HEK293 (cell line): Measurements from ENCODE around the gene ANKFN1.

Source experiments
- CTCF ChIA-PET: fragments of 350-600 bp; formaldehyde crosslinking; extraction: SDS; loops from one replicate; lab custom pipeline; 2021; ENCODE audit warnings: antibody characterized with exemption; lab: Yijun Ruan, JAX
- POLR2A ChIA-PET: fragments of 300-600 bp; formaldehyde crosslinking; extraction: SDS; loops from one replicate; lab custom pipeline; 2020; ENCODE audit warnings: antibody characterized with exemption, inconsistent platforms; lab: Yijun Ruan, JAX
- H3K27ac ChIP-seq: fragments of 200-500 bp; sonication (Bioruptor generic); 2 replicates; pipeline ENCODE4 v1.5.1; 2014; ENCODE audit warnings: low read depth, low read length, control low read depth, inconsistent platforms; ENCODE audit errors: extremely low read depth
- H3K36me3 ChIP-seq, 2 experiments: fragments of 200-500 bp in 1 of 2; sonication (Bioruptor generic) in 1 of 2; 1 replicate in 1 of 2; 2 replicates in 1 of 2; pipeline ENCODE4 v1.5.1; 2014 to 2017; ENCODE audit warnings: inconsistent platforms in 2 of 2, low read length in 2 of 2; ENCODE audit not compliant: control insufficient read depth in 2 of 2, insufficient read depth in 1 of 2
- H3K4me1 ChIP-seq: fragments of 200-500 bp; sonication (Bioruptor generic); 2 replicates; pipeline ENCODE4 v1.5.1; 2014; ENCODE audit warnings: mild to moderate bottlenecking, low read length, inconsistent platforms; ENCODE audit not compliant: control insufficient read depth, insufficient read depth
- H3K4me3 ChIP-seq: 2 replicates; pipeline ENCODE4 v1.5.1; 2011; ENCODE audit warnings: low read depth, mild to moderate bottlenecking, control low read depth, low read length, moderate library complexity
- H3K9me3 ChIP-seq: fragments of 200-500 bp; sonication (Bioruptor generic); 2 replicates; pipeline ENCODE4 v1.5.1; 2014; ENCODE audit warnings: low read depth, low read length, inconsistent platforms; ENCODE audit not compliant: control insufficient read depth, insufficient read depth
- HOXA7 ChIP-seq: sonication (generic); formaldehyde crosslinking; IDR thresholded peaks from 2 replicates; pipeline ENCODE4 v1.8.1; 2022; ENCODE audit warnings: missing genetic modification reagents, borderline replicate concordance
- KLF1 ChIP-seq: fragments of 450-650 bp; formaldehyde crosslinking; IDR thresholded peaks from 2 replicates; pipeline ENCODE4 v1.5.1; 2016; ENCODE audit warnings: missing biosample characterization, missing genetic modification characterization
- MYNN ChIP-seq: fragments of 450-650 bp; formaldehyde crosslinking; IDR thresholded peaks from 2 replicates; pipeline ENCODE4 v1.5.1; 2016; ENCODE audit warnings: missing biosample characterization, missing genetic modification characterization, borderline replicate concordance
- OSR2 ChIP-seq: fragments of 450-650 bp; formaldehyde crosslinking; IDR thresholded peaks from 2 replicates; pipeline ENCODE4 v1.5.1; 2016; ENCODE audit warnings: missing biosample characterization, missing genetic modification characterization
- SETDB1 ChIP-seq: IDR thresholded peaks from one replicate; pipeline ENCODE4 v1.6.1; 2017; ENCODE audit warnings: mild to moderate bottlenecking, low read length, moderate library complexity, mixed read lengths; ENCODE audit not compliant: insufficient read length
- ZBTB10 ChIP-seq: fragments of 450-650 bp; formaldehyde crosslinking; IDR thresholded peaks from 2 replicates; pipeline ENCODE4 v1.5.1; 2016; ENCODE audit warnings: missing biosample characterization, missing genetic modification characterization
- ZFP41 ChIP-seq: fragments of 450-650 bp; formaldehyde crosslinking; IDR thresholded peaks from 2 replicates; pipeline ENCODE4 v1.5.1; 2016; ENCODE audit warnings: missing biosample characterization, missing genetic modification characterization, borderline replicate concordance
- ZNF362 ChIP-seq: fragments of 450-650 bp; formaldehyde crosslinking; IDR thresholded peaks from 2 replicates; pipeline ENCODE4 v1.5.1; 2016; ENCODE audit warnings: missing biosample characterization, missing genetic modification characterization
- ZNF510 ChIP-seq: fragments of 450-650 bp; formaldehyde crosslinking; IDR thresholded peaks from 2 replicates; pipeline ENCODE4 v1.5.1; 2018; ENCODE audit warnings: mild to moderate bottlenecking, missing genetic modification characterization, missing biosample characterization; ENCODE audit not compliant: insufficient replicate concordance
- ZNF571 ChIP-seq: fragments of 450-650 bp; formaldehyde crosslinking; IDR thresholded peaks from 2 replicates; pipeline ENCODE4 v1.5.0; 2017; ENCODE audit warnings: missing biosample characterization, missing genetic modification characterization
- ZNF600 ChIP-seq: fragments of 450-650 bp; formaldehyde crosslinking; IDR thresholded peaks from 2 replicates; pipeline ENCODE4 v1.5.1; 2016; ENCODE audit warnings: missing biosample characterization, missing genetic modification characterization
- ZNF658 ChIP-seq: fragments of 450-650 bp; formaldehyde crosslinking; IDR thresholded peaks from 2 replicates; pipeline ENCODE4; 2016; ENCODE audit warnings: missing biosample characterization, missing genetic modification characterization
- ZNF670 ChIP-seq: fragments of 450-650 bp; formaldehyde crosslinking; IDR thresholded peaks from 2 replicates; pipeline ENCODE4 v1.5.1; 2016; ENCODE audit warnings: missing biosample characterization, missing genetic modification characterization, low read depth
- ZSCAN16 ChIP-seq: fragments of 450-650 bp; formaldehyde crosslinking; IDR thresholded peaks from 2 replicates; pipeline ENCODE4 v1.5.1; 2016; ENCODE audit warnings: missing biosample characterization, missing genetic modification characterization
- ZSCAN23 ChIP-seq: fragments of 450-650 bp; formaldehyde crosslinking; IDR thresholded peaks from 2 replicates; pipeline ENCODE4 v1.5.1; 2016; ENCODE audit warnings: missing biosample characterization, missing genetic modification characterization
- ZSCAN30 ChIP-seq: fragments of 450-650 bp; IDR thresholded peaks from 2 replicates; pipeline ENCODE4 v1.5.1; 2018; ENCODE audit warnings: missing biosample characterization, mild to moderate bottlenecking, missing genetic modification characterization, moderate library complexity
- ZSCAN5A ChIP-seq: fragments of 450-650 bp; formaldehyde crosslinking; IDR thresholded peaks from 2 replicates; pipeline ENCODE4 v1.5.1; 2016; ENCODE audit warnings: missing biosample characterization, missing genetic modification characterization
- TF ChIP-seq, protein P1 (sequence below): fragments of 450-650 bp; formaldehyde crosslinking; IDR thresholded peaks from 2 replicates; pipeline ENCODE4 v1.5.1; 2016; ENCODE audit warnings: missing biosample characterization, missing genetic modification characterization

ANKFN1 gene

DNA sequence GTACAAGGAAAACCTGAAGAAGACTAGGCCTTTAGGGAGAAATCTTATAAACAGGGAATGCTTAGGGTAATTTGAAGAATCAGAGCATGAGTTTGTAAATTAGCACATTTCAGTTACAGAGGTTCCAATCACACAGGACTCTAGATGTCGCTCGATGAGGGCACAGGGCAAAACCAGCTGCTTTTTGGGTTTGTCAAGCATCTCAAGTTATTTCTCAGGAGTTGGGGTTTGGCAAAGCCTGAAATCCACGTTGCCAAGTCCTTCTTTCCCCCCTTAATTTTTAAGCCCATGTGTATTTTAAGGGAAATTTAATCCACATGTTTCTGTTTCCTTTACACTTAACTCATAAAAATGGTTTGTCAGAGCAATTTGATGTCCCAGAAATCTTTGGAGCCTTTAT is 146.9 kb downstream of the ANKFN1 start:
- ChIA-PET CTCF (interaction anchor here (0.9 kb wide), 1 partner anchor 582 kb away, joined by 4 read pairs; no protein-coding TSS in a partner anchor), POLR2A (no interaction called here)
- Histone ChIP-seq H3K36me3 (no peaks in the 10 kb centered on the region), H3K4me3 (no peak overlapping the region), H3K9me3 (no peaks in the 10 kb centered on the region), H3K4me1 (no peaks in the 10 kb centered on the region), H3K27ac (no peak overlapping the region)
- TF ChIP-seq ZSCAN5A (tag by site-specific recombination) = no peak

DNA sequence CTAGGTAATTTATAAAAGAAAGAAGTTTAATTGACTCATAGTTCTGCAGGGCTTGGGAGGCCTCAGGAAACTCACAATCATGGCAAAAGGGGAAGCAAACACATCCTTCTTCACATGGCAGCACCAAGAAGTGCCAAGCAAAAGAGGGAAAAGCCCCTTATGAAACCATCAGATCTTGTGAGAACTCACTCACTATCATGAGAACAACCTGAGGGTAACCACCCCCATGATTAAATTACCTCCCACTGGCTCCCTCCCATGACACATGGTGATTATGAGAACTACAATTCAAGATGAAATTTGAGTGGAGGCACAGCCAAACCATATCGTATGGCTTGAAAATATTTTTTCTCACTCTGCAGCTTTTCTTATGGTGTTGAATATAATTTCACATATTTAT is 151.7 kb downstream of the ANKFN1 start:
- H3K27ac ChIP-seq = no peak overlapping the region
- ChIA-PET CTCF (interaction anchor here (0.6 kb wide), 1 partner anchor 220 kb away, joined by 3 read pairs; no protein-coding TSS in a partner anchor), POLR2A (no interaction called here)
- no peaks in the 10 kb centered on the region for H3K9me3 ChIP-seq
- no peak for TF ChIP-seq ZNF658
- TF ChIP-seq OSR2 (tag by site-specific recombination) = no peak
- TF ChIP-seq ZSCAN16 (tag by site-specific recombination) = no peak
- no peak for TF ChIP-seq ZNF571 (tag by site-specific recombination)
- TF ChIP-seq, protein P1, sequence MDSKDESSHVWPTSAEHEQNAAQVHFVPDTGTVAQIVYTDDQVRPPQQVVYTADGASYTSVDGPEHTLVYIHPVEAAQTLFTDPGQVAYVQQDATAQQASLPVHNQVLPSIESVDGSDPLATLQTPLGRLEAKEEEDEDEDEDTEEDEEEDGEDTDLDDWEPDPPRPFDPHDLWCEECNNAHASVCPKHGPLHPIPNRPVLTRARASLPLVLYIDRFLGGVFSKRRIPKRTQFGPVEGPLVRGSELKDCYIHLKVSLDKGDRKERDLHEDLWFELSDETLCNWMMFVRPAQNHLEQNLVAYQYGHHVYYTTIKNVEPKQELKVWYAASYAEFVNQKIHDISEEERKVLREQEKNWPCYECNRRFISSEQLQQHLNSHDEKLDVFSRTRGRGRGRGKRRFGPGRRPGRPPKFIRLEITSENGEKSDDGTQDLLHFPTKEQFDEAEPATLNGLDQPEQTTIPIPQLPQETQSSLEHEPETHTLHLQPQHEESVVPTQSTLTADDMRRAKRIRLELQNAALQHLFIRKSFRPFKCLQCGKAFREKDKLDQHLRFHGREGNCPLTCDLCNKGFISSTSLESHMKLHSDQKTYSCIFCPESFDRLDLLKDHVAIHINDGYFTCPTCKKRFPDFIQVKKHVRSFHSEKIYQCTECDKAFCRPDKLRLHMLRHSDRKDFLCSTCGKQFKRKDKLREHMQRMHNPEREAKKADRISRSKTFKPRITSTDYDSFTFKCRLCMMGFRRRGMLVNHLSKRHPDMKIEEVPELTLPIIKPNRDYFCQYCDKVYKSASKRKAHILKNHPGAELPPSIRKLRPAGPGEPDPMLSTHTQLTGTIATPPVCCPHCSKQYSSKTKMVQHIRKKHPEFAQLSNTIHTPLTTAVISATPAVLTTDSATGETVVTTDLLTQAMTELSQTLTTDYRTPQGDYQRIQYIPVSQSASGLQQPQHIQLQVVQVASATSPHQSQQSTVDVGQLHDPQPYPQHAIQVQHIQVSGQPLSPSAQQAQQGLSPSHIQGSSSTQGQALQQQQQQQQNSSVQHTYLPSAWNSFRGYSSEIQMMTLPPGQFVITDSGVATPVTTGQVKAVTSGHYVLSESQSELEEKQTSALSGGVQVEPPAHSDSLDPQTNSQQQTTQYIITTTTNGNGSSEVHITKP = no peak
- no peak for TF ChIP-seq SETDB1
- no peak for TF ChIP-seq ZNF600 (tag by site-specific recombination)
- no peak for TF ChIP-seq ZSCAN5A (tag by site-specific recombination)
- TF ChIP-seq ZSCAN30 = no peak
- no peak for TF ChIP-seq ZNF670 (tag by site-specific recombination)
- TF ChIP-seq HOXA7 (CRISPR knock-in tag) = no peak
- TF ChIP-seq ZBTB10 = no peak
- TF ChIP-seq, all 188 proteins: peak for 0
- Histone ChIP-seq H3K36me3 (no peaks in the 10 kb centered on the region), H3K4me3 (no peak overlapping the region), H3K4me1 (no peaks in the 10 kb centered on the region)

DNA sequence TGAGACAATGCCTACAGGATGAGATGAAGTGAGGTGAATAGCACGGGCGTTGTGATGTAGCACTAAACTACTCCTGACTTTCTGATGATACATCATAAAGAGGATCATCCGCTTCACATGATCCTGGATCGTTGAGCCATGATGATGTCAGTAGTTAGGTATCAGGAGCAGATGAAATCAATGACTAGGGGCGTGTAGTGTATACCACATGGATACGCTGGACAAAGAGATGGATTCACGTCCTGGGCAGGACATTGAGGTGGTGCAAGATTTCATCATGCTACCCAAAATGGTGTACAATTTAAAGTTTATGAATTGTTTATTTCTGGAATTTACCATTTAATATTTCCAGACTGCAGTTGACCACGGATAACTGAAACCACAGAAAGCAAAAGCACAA is 156.6 kb downstream of the ANKFN1 start:
- ChIA-PET CTCF (interaction anchor here (0.6 kb wide), 1 partner anchor 10 kb away, joined by 3 read pairs; no protein-coding TSS in a partner anchor), POLR2A (no interaction called here)
- Histone ChIP-seq H3K36me3 (no peaks in the 10 kb centered on the region), H3K9me3 (no peaks in the 10 kb centered on the region), H3K4me3 (no peak overlapping the region), H3K27ac (no peak overlapping the region), H3K4me1 (no peaks in the 10 kb centered on the region)
- TF ChIP-seq ZNF362 (tag by site-specific recombination) = no peak
- no peak for TF ChIP-seq ZFP41
- no peak for TF ChIP-seq MYNN
- no peak for TF ChIP-seq ZSCAN23 (tag by site-specific recombination)
- no peak for TF ChIP-seq ZNF510
- TF ChIP-seq KLF1 (tag by site-specific recombination) = no peak
